Spinal cord (tissue), 10 donors: Measurements from ENCODE around the gene STAG2. TPM values are rescaled to one million over a fixed set of nuclear protein-coding genes. Genes with fewer than 3 reads are reported as not detected.
A peak's percentile ranks its signal among the peaks of the same experiment; 100 is the strongest.
"Not testable (repeated sequence)": the region's sequence is repeated elsewhere in the genome, so short reads cannot be mapped to it uniquely, and the experiment has no call there.

Experiments
- DNase-seq, 6 donors: peaks; one replicate each; pipeline versions ENCODE4 v3.0.0 to v3.0.0-alpha.2; 2013 to 2015; ENCODE audit warnings: low spot score in 6 of 6, low read depth in 4 of 6
- H3K27ac ChIP-seq: one replicate; pipeline ENCODE4 v1.5.1; 2013; ENCODE audit warnings: low read depth, low read length, control low read depth
- H3K27me3 ChIP-seq: one replicate; pipeline ENCODE4 v1.6.1; 2013; ENCODE audit warnings: low read length; ENCODE audit not compliant: control insufficient read depth, insufficient read depth
- H3K36me3 ChIP-seq: one replicate; pipeline ENCODE4 v1.6.1; 2013; ENCODE audit warnings: low read length; ENCODE audit not compliant: control insufficient read depth, insufficient read depth
- H3K4me1 ChIP-seq: one replicate; pipeline ENCODE4 v1.6.1; 2013; ENCODE audit warnings: low read length; ENCODE audit not compliant: control insufficient read depth, insufficient read depth
- H3K4me3 ChIP-seq: one replicate; pipeline ENCODE4 v1.5.1; 2013; ENCODE audit warnings: low read depth, low read length, control low read depth
- H3K9me3 ChIP-seq: one replicate; pipeline ENCODE4 v1.6.1; 2013; ENCODE audit warnings: low read length; ENCODE audit not compliant: control insufficient read depth, insufficient read depth
- WGBS: methylation state at CpG from one replicate; pipeline ENCODE4 v1.1.5; 2013; ENCODE audit warnings: missing lambda C conversion rate; ENCODE audit not compliant: insufficient coverage; 5-methylcytosine and 5-hydroxymethylcytosine counted together
- polyA plus RNA-seq, 2 donors: library from polyadenylated mRNA; unstranded; fragments of 120-200 nt; gene quantifications; one replicate each; pipeline ENCODE4 v1.2.1, GENCODE V29; 2013; ENCODE audit not compliant: insufficient read length in 2 of 2
- total RNA-seq, 2 donors: library from RNA; depleted of rRNA in 1 of 2; stranded (reverse); fragments of 120-200 nt in 1 of 2; fragments of >200 nt in 1 of 2; gene quantifications; one replicate each; pipeline versions ENCODE4 v1.2.3 to v1.2.4, GENCODE V29; 2013 to 2014
- donor health status: healthy.

The STAG2 gene
- total and polyA plus RNA-seq, 4 donors, result 54.8 to 152 (median 99.5) TPM

- Histone ChIP-seq H3K27ac (no peak overlapping the region), H3K4me3 (no peak overlapping the region), H3K4me1 (no peaks in the 10 kb centered on the region), H3K27me3 (no peaks in the 10 kb centered on the region), H3K9me3 (no peaks in the 10 kb centered on the region), H3K36me3 (peaks cover 4% of the 10 kb centered on the region)
- no peak for DNase-seq
- 68% methylated on average over 2 of the region's 2 CpGs for WGBS
Observed at GRCh38 chrX:124085063-124085462, 123.6 kb downstream of the STAG2 start.

- WGBS, result 92% methylated on average over 2 of the region's 7 CpGs
- no peak overlapping the region for H3K4me3 ChIP-seq
- H3K27ac ChIP-seq, result no peak overlapping the region
- DNase-seq, result no peak
- H3K9me3 ChIP-seq, result no peaks in the 10 kb centered on the region
- H3K4me1 ChIP-seq, result no peaks in the 10 kb centered on the region
- no peaks in the 10 kb centered on the region for H3K36me3 ChIP-seq
- H3K27me3 ChIP-seq, result no peaks in the 10 kb centered on the region
Observed at GRCh38 chrX:124086411-124086810, 124.9 kb downstream of the STAG2 start.

- Histone ChIP-seq H3K27me3 (no peaks in the 10 kb centered on the region), H3K4me1 (no peaks in the 10 kb centered on the region), H3K4me3 (no peak overlapping the region), H3K27ac (no peak overlapping the region), H3K9me3 (no peaks in the 10 kb centered on the region), H3K36me3 (no peaks in the 10 kb centered on the region)
- 79% methylated on average over 2 of the region's 6 CpGs for WGBS
- DNase-seq, result no peak
Observed at GRCh38 chrX:124087000-124087746, 125.7 kb downstream of the STAG2 start.

- Histone ChIP-seq H3K27ac (no peak overlapping the region), H3K36me3 (no peaks in the 10 kb centered on the region), H3K27me3 (no peaks in the 10 kb centered on the region), H3K9me3 (no peaks in the 10 kb centered on the region), H3K4me1 (no peaks in the 10 kb centered on the region), H3K4me3 (no peak overlapping the region)
- WGBS, result no CpG with 5 or more reads among the region's 4 CpGs
- DNase-seq, result no peak
Observed at GRCh38 chrX:124093222-124093621, 131.7 kb downstream of the STAG2 start.

- Histone ChIP-seq H3K36me3 (no peaks in the 10 kb centered on the region), H3K27ac (no peak overlapping the region), H3K9me3 (no peaks in the 10 kb centered on the region), H3K27me3 (no peaks in the 10 kb centered on the region), H3K4me3 (no peak overlapping the region), H3K4me1 (no peaks in the 10 kb centered on the region)
- DNase-seq, result no peak
- WGBS, result no CpG with 5 or more reads among the region's 2 CpGs
Observed at GRCh38 chrX:124097116-124097515, 135.6 kb downstream of the STAG2 start.

- Histone ChIP-seq H3K4me1 (no peaks in the 10 kb centered on the region), H3K4me3 (no peak overlapping the region), H3K27me3 (no peaks in the 10 kb centered on the region), H3K27ac (no peak overlapping the region), H3K9me3 (no peaks in the 10 kb centered on the region), H3K36me3 (no peaks in the 10 kb centered on the region)
- peak in 4 of 6 donors; percentile 8 to 74 (median 22) for DNase-seq
Observed at GRCh38 chrX:124098089-124098488, 136.6 kb downstream of the STAG2 start.

GRCh38 chrX:124103966-124104365 is 142.5 kb downstream of the STAG2 start:
- Histone ChIP-seq H3K36me3 (no peaks in the 10 kb centered on the region), H3K27ac (no peak overlapping the region), H3K4me1 (no peaks in the 10 kb centered on the region), H3K4me3 (no peak overlapping the region), H3K9me3 (no peaks in the 10 kb centered on the region), H3K27me3 (no peaks in the 10 kb centered on the region)
- DNase-seq, result no peak
- 73% methylated on average over 2 of the region's 5 CpGs for WGBS

GRCh38 chrX:124104512-124104911 is 143.0 kb downstream of the STAG2 start:
- H3K4me3 ChIP-seq, result not testable (repeated sequence)
- WGBS, result no CpG with 5 or more reads among the region's 7 CpGs

GRCh38 chrX:124113621-124114600 is 152.4 kb downstream of the STAG2 start:
- 78% methylated on average over 2 of the region's 4 CpGs for whole genome bisulfite sequencing
- DNase-seq, result no peak

More at GRCh38 chrX:124104512-124104911, 143.0 kb downstream of the STAG2 start:
- not testable (repeated sequence) for H3K27ac ChIP-seq, DNase-seq, H3K36me3 ChIP-seq, H3K27me3 ChIP-seq, H3K9me3 ChIP-seq, H3K4me1 ChIP-seq

More at GRCh38 chrX:124113621-124114600, 152.4 kb downstream of the STAG2 start:
- H3K9me3 ChIP-seq, result peaks cover 3% of the 10 kb centered on the region
- no peaks in the 10 kb centered on the region for H3K36me3 ChIP-seq
- H3K27ac ChIP-seq, result no peak overlapping the region
- H3K4me1 ChIP-seq, result no peaks in the 10 kb centered on the region
- no peak overlapping the region for H3K4me3 ChIP-seq
- no peaks in the 10 kb centered on the region for H3K27me3 ChIP-seq
